ENCODE measurements around the gene MYL4. TPM values are rescaled to one million over a fixed set of nuclear protein-coding genes. Genes with fewer than 3 reads are reported as not detected.
"Not testable (repeated sequence)": the region's sequence is repeated elsewhere in the genome, so short reads cannot be mapped to it uniquely, and the experiment has no call there.

The MYL4 gene
- total RNA-seq, 4 donors from 2014 or later, result 3.2 TPM; not detected in 3

DNA sequence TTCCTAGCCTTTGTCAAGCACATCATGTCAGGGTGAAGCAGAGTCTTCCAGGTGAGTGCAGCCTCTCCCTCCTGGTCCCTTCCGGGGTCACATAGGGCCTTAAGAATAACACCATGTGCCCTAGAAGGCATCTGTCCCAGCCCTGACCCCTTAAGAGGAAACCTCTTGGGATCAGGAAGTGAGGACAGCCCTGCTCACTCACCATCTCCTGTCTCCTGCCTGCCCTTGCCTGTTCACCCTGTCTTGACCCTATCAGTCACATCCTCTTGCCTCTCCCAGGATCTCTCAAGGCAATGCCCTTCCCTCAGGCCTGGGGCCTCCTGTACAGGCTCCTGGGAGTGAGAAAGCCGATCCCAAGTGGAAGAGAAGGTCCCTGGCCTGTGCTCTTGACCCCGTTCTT, 13.9 kb downstream of the MYL4 start:
- H3K4me1 ChIP-seq, result peaks cover 0 to 15% of the 10 kb centered on the region in 2 donors
- intact Hi-C loops (cut with DNase I; ENCODE audit: low total_unique reads), result no loop called here
- no peaks in the 10 kb centered on the region for H3K27me3 ChIP-seq
- no peaks in the 10 kb centered on the region for H3K9me3 ChIP-seq
- H3K4me3 ChIP-seq, result no peak overlapping the region
- H3K27ac ChIP-seq, result peak overlapping the region; percentile 86 to 94
- DNase-seq, result no peak
- H3K36me3 ChIP-seq, result no peaks in the 10 kb centered on the region
- TF ChIP-seq POLR2A (IDR thresholded peaks at IDR 0.05) (no peak), CTCF (IDR thresholded peaks at IDR 0.05) (no peak)

- Histone ChIP-seq H3K27me3 (no peaks in the 10 kb centered on the region), H3K36me3 (no peaks in the 10 kb centered on the region), H3K4me1 (peaks cover 0 to 15% of the 10 kb centered on the region in 2 donors), H3K27ac (peak overlapping the region; percentile 86 to 94), H3K4me3 (no peak overlapping the region), H3K9me3 (no peaks in the 10 kb centered on the region)
- DNase-seq, result no peak
- TF ChIP-seq POLR2A (IDR thresholded peaks at IDR 0.05) (no peak), CTCF (IDR thresholded peaks at IDR 0.05) (no peak)
- intact Hi-C loops (cut with DNase I; ENCODE audit: low total_unique reads), result no loop called here
Observed at GRCh38 chr17:47223460-47223859, 14.3 kb downstream of the MYL4 start.

DNA sequence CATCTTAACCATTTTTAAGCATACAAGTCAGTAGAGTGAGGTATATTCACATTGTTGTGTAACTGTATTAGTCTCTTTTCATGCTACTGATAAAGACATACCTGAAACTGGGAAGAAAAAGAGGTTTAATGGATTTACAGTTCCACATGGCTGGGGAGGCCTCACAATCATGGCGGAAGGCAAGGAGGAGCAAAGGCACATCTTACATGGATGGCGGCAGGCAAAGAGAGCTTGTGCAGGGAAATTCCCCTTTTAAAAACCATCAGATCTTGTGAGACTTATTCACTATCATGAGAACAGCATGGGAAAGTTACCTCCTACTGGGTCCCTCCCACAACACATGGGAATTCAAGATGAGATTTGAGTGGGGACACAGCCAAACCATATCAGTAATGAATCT, 14.9 kb downstream of the MYL4 start:
- peak overlapping the region; percentile 86 to 94 for H3K27ac ChIP-seq
- H3K4me1 ChIP-seq, result peaks cover 0 to 15% of the 10 kb centered on the region in 2 donors
- H3K27me3 ChIP-seq; DNase-seq; H3K4me3 ChIP-seq; H3K36me3 ChIP-seq; H3K9me3 ChIP-seq; intact Hi-C loops (cut with DNase I; ENCODE audit: low total_unique reads): not testable (repeated sequence)

- intact Hi-C loops (cut with DNase I; ENCODE audit: low total_unique reads), result loop anchor here (5.0 kb wide), 1 partner anchor 92 kb away; no protein-coding TSS in a partner anchor
- TF ChIP-seq POLR2A (IDR thresholded peaks at IDR 0.05), result no peak
- no peak for TF ChIP-seq CTCF (IDR thresholded peaks at IDR 0.05)
- no peak for DNase-seq
- peak overlapping the region; percentile 86 to 94 for H3K27ac ChIP-seq
- H3K4me1 ChIP-seq, result peaks cover 0 to 15% of the 10 kb centered on the region in 2 donors
- H3K36me3 ChIP-seq, result no peaks in the 10 kb centered on the region
- H3K27me3 ChIP-seq, result no peaks in the 10 kb centered on the region
- no peak overlapping the region for H3K4me3 ChIP-seq
- H3K9me3 ChIP-seq, result no peaks in the 10 kb centered on the region
Observed at GRCh38 chr17:47224966-47225365, 15.8 kb downstream of the MYL4 start.

GRCh38 chr17:47225436-47225858, 16.3 kb downstream of the MYL4 start:
- Histone ChIP-seq H3K27ac (peak overlapping the region; percentile 86 to 94), H3K36me3 (no peaks in the 10 kb centered on the region), H3K9me3 (no peaks in the 10 kb centered on the region), H3K4me1 (peaks cover 0 to 15% of the 10 kb centered on the region in 2 donors), H3K4me3 (no peak overlapping the region), H3K27me3 (no peaks in the 10 kb centered on the region)
- TF ChIP-seq CTCF (IDR thresholded peaks at IDR 0.05) (no peak), POLR2A (IDR thresholded peaks at IDR 0.05) (no peak)
- intact Hi-C loops (cut with DNase I; ENCODE audit: low total_unique reads), result loop anchor here (5.0 kb wide), 1 partner anchor 92 kb away; no protein-coding TSS in a partner anchor
- peak; percentile 73 to 95 for DNase-seq

Measured in uterus (tissue), 4 donors.